GM12892 (cell line): ENCODE results near the gene DNPEP.

Experiments
- POLR2A ChIP-seq: IDR thresholded peaks from 2 replicates; pipeline ENCODE4 v1.6.1; 2011; ENCODE audit warnings: low read depth, low read length, control low read depth
- POLR2AphosphoS5 ChIP-seq: IDR thresholded peaks from 2 replicates; pipeline ENCODE4 v1.6.1; 2011; ENCODE audit warnings: low read depth, low read length, control low read depth

- TF ChIP-seq POLR2A (no peak), POLR2AphosphoS5 (no peak)
Measured at GRCh38 chr2:219334076-219334475, 53.6 kb downstream of the DNPEP start.
